Lower leg skin (tissue), 4 donors: ENCODE results near the gene ATP13A2. TPM values are rescaled to one million over a fixed set of nuclear protein-coding genes. Genes with fewer than 3 reads are reported as not detected.

Source experiments
- DNase-seq, 2 donors: peaks; one replicate each; pipeline ENCODE4 v3.0.0-alpha.2; 2019; ENCODE audit warnings: low spot score in 2 of 2
- H3K4me3 ChIP-seq: fragments of 200-600 bp; sonication (generic); 2 replicates; pipeline ENCODE4 v1.5.1; 2017; ENCODE audit warnings: mild to moderate bottlenecking, low read depth; ENCODE audit not compliant: poor library complexity, severe bottlenecking
- CTCF ChIP-seq, 3 donors: fragments of 450-650 bp; IDR thresholded peaks; one replicate each; pipeline ENCODE4 v1.5.1; 2016; ENCODE audit warnings: antibody characterized with exemption in 3 of 3, mild to moderate bottlenecking in 3 of 3, moderate library complexity in 2 of 3
- POLR2A ChIP-seq, 2 donors: fragments of 450-650 bp; IDR thresholded peaks; one replicate each; pipeline ENCODE4 v1.6.1; 2016 to 2017; ENCODE audit warnings: antibody characterized with exemption in 2 of 2, mild to moderate bottlenecking in 1 of 2, moderate library complexity in 1 of 2
- WGBS, 2 donors: methylation state at CpG; one replicate each; pipeline ENCODE4 v1.1.5; 2018; 5-methylcytosine and 5-hydroxymethylcytosine counted together
- intact Hi-C: fragments of 100-400 bp; cut with DNase I; formaldehyde crosslinking; loops from one replicate; pipeline ENCODE4 v1.15.0; 2023; ENCODE audit warnings: low total_unique reads
- total RNA-seq, 4 donors: library from RNA; depleted of rRNA; stranded (reverse); fragments of >200 nt; gene quantifications; one replicate each; pipeline ENCODE4 v1.1.0, GENCODE V29; 2016

The ATP13A2 gene
- total RNA-seq, 4 donors from 2014 or later: 22.1 to 50.2 (median 38.8) TPM

DNA sequence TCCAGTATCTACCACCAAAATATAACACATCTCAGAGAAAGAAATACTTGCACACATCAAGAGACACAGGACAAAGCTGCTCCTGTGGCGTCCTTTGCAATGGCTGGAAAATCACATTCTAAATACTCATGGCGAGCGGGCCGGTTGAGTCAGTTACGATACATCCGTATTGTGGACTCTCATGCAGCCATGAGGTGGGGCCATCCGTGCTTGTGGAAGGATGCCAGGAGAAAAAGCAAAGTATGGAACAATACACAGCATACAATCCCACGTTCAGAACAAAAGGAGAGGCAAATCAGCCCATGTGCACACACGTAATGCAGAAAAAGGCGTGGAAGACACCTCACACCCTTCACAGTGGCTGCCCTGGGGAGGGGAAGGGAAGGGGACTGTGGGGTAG, 13.1 kb downstream of the ATP13A2 start:
- TF ChIP-seq POLR2A (IDR thresholded peaks at IDR 0.05) (no peak), CTCF (IDR thresholded peaks at IDR 0.05) (no peak)
- intact Hi-C loops: no loop called here
- no peak for DNase-seq
- 72 to 74% methylated on average over 10 of the region's 10 CpGs for WGBS, 2 donors
- no peak overlapping the region for H3K4me3 ChIP-seq

GRCh38 chr1:16996845-16997244, 14.9 kb downstream of the ATP13A2 start:
- intact Hi-C loops: no loop called here
- WGBS, 2 donors: 96 to 97% methylated on average over 10 to 13 of the region's 14 CpGs
- H3K4me3 ChIP-seq: no peak overlapping the region
- no peak for TF ChIP-seq POLR2A (IDR thresholded peaks at IDR 0.05)
- no peak for TF ChIP-seq CTCF (IDR thresholded peaks at IDR 0.05)
- no peak for DNase-seq

DNA sequence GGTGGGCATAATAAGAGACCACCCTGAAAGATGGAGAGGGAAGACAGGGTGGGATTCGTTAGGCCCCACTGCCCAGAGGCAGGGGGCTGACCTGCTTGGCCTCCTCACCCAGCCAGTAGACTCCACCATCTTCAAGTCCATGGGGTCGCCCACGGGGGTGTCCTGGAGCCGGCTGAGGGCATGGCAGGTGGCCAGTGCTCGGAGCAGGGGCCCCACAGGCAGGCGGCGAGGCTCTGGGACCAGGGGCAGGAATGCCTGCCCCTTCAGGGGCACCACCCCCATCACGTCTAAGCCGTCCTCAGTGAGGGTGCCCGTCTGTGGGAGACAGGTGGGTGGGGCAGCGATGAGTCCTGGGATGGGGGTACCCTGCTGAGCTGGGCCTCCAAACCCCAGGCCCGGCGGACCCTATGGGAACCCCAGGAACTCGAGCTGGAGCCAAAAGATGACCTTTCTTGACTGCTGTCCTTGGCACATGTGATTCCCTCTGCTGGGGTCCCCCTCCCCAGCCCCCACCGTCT, 18.1 kb downstream of the ATP13A2 start:
- no peak for TF ChIP-seq CTCF (IDR thresholded peaks at IDR 0.05)

DNA sequence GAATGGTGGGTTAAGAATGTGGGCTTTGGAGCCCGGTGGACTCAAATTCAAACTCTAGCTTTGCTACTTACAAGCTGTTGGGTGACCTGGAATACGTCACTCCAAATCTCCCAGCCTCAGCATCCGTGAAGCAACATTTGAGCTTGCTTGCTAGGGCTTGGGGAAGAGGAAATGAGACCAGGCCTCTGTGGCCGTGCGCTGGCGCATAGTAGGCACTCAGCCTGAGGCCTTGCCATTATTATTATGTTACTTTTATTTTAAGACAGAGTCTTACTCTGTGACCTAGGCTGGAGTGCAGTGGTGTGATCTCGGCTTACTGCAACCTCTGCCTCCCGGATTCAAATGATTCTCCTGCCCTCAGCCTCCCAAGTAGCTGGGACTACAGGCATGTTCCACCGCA, 19.1 kb downstream of the ATP13A2 start:
- DNase-seq: no peak
- 91 to 95% methylated on average over 9 of the region's 9 CpGs for WGBS, 2 donors
- H3K4me3 ChIP-seq: no peak overlapping the region
- TF ChIP-seq CTCF (IDR thresholded peaks at IDR 0.05) (no peak), POLR2A (IDR thresholded peaks at IDR 0.05) (no peak)
- intact Hi-C loops: no loop called here

More for the DNA sequence above, 18.1 kb downstream of the ATP13A2 start:
- intact Hi-C loops: no loop called here
- 89 to 96% methylated on average over 10 to 15 of the region's 15 CpGs for WGBS, 2 donors
- no peak overlapping the region for H3K4me3 ChIP-seq
- DNase-seq: no peak

GRCh38 chr1:16992102-16992501, 19.6 kb downstream of the ATP13A2 start:
- no peak for DNase-seq
- TF ChIP-seq POLR2A (IDR thresholded peaks at IDR 0.05) (no peak), CTCF (IDR thresholded peaks at IDR 0.05) (no peak)
- 88 to 96% methylated on average over 11 to 12 of the region's 12 CpGs for WGBS, 2 donors
- H3K4me3 ChIP-seq: no peak overlapping the region
- intact Hi-C loops: no loop called here

- intact Hi-C loops: no loop called here
Measured at GRCh38 chr1:16991571-16991970, 20.2 kb downstream of the ATP13A2 start.

More at GRCh38 chr1:16991571-16991970, 20.2 kb downstream of the ATP13A2 start:
- DNase-seq: no peak
- no peak for TF ChIP-seq CTCF (IDR thresholded peaks at IDR 0.05)
- no peak for TF ChIP-seq POLR2A (IDR thresholded peaks at IDR 0.05)
- no peak overlapping the region for H3K4me3 ChIP-seq
- WGBS, 2 donors: 97 to 98% methylated on average over 11 to 12 of the region's 12 CpGs
